Activated T-helper 1 cell treated with anti-CD3 and anti-CD28 coated beads, Interleukin-12 subunit alpha, Interleukin-12 subunit beta, Interleukin-2, Interleukin-4 antibody, amounts not matched to agents 30 ng/mL and 10 ng/mL and 1 ng/mL, durations not matched to agents 14 hours and 24 hours and 36 hours (primary cell): ENCODE results near the gene ZBTB16. TPM values are rescaled to one million over a fixed set of nuclear protein-coding genes. Genes with fewer than 3 reads are reported as not detected.

Source experiments
- DNase-seq: peaks from one replicate; pipeline ENCODE4 v3.0.0; 2021; ENCODE audit warnings: low spot score
- H3K27ac Mint-ChIP-seq: one replicate; pipeline ENCODE4 v1.8.0; 2021; ENCODE audit warnings: mild to moderate bottlenecking, mixed read lengths
- H3K27me3 Mint-ChIP-seq: one replicate; pipeline ENCODE4 v1.8.0; 2022; ENCODE audit warnings: mild to moderate bottlenecking, moderate library complexity, mixed read lengths; ENCODE audit not compliant: insufficient read depth
- H3K36me3 Mint-ChIP-seq: one replicate; pipeline ENCODE4 v1.8.0; 2021; ENCODE audit warnings: low read depth, mixed read lengths
- H3K4me1 Mint-ChIP-seq: one replicate; pipeline ENCODE4 v1.8.0; 2021; ENCODE audit warnings: low read depth, mixed read lengths
- H3K4me3 Mint-ChIP-seq: one replicate; pipeline ENCODE4 v1.8.0; 2021; ENCODE audit warnings: mild to moderate bottlenecking, moderate library complexity, mixed read lengths
- H3K9me3 Mint-ChIP-seq: one replicate; pipeline ENCODE4 v1.8.0; 2021; ENCODE audit warnings: mixed read lengths
- intact Hi-C: fragments of 100-400 bp; cut with micrococcal nuclease; formaldehyde crosslinking; loops from one replicate; pipeline ENCODE4 v1.15.1; 2024
- total RNA-seq: library from RNA; stranded (reverse); gene quantifications from 2 replicates; pipeline ENCODE4 v1.2.3, GENCODE V29; 2022

The ZBTB16 gene
- total RNA-seq, 1 donor from 2014 or later, result 3.4 TPM

DNA sequence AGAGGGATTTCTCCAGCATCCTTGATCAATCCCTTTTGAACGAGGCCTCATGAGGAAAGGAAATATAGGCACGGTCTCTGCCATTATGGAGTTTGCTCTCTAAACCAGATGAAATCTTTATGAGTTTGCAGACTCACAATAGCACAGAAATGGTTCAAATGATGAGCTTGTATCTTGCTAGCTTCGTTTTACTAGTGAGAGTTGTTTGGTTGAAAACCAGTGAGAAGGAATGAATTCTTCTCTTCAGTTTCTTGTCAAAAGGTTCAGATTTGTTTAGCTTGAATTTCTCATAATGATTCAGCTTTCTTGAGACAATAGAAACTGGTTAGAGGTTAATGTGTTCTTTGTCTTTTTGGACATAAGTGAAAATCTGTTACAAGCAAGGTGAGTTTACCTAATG lies 92.7 kb downstream of the ZBTB16 start:
- Mint-ChIP-seq H3K4me1 (peaks cover 13% of the 10 kb centered on the region), H3K4me3 (no peak overlapping the region), H3K27me3 (peaks cover 12% of the 10 kb centered on the region), H3K9me3 (no peaks in the 10 kb centered on the region), H3K27ac (peak overlapping the region; percentile 22), H3K36me3 (no peaks in the 10 kb centered on the region)
- no peak for DNase-seq
- intact Hi-C loops, result no loop called here

DNA sequence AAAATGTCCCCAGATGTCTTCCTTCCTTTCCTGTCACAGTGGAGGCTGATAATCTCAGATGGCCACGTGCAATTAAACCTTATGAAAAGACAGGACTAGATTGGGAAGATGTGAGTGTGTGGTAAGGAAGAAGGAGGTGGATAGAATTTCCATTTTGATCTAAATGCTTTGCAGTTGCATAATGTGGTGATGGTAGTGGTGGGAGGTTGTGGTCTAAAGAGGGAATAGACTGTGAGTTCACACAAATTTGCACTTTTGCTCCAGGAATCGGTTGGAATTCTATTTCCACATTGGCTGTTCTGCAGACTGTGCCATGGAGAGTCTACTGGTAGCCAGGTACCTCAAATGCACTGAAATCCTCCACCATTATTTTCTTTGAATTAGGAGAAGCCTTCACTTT lies 93.3 kb downstream of the ZBTB16 start:
- DNase-seq, result no peak
- peaks cover 17% of the 10 kb centered on the region for H3K4me1 Mint-ChIP-seq
- H3K27ac Mint-ChIP-seq, result no peak overlapping the region
- peaks cover 12% of the 10 kb centered on the region for H3K27me3 Mint-ChIP-seq
- H3K4me3 Mint-ChIP-seq, result no peak overlapping the region
- intact Hi-C loops, result no loop called here
- peaks cover under 1% of the 10 kb centered on the region for H3K36me3 Mint-ChIP-seq
- H3K9me3 Mint-ChIP-seq, result no peaks in the 10 kb centered on the region

DNA sequence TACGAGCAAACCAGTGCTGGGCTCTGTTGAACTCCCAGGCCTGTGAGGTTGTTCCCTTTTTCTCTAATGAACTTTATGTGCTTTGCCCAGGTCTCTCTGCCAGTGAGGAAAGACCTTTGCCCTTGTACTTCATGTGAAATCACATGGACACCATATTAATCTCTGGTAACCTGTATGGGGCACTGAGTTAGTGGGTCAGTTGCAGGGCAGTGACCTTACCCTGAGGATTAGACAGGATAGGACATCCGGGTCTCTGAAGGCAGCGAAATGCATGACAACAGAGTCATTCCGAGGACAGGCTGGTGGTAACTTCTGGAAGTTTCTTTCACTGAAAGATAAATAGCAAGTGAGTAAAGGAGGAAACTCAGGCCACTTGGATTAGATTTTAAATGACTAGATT lies 93.7 kb downstream of the ZBTB16 start:
- DNase-seq, result no peak

DNA sequence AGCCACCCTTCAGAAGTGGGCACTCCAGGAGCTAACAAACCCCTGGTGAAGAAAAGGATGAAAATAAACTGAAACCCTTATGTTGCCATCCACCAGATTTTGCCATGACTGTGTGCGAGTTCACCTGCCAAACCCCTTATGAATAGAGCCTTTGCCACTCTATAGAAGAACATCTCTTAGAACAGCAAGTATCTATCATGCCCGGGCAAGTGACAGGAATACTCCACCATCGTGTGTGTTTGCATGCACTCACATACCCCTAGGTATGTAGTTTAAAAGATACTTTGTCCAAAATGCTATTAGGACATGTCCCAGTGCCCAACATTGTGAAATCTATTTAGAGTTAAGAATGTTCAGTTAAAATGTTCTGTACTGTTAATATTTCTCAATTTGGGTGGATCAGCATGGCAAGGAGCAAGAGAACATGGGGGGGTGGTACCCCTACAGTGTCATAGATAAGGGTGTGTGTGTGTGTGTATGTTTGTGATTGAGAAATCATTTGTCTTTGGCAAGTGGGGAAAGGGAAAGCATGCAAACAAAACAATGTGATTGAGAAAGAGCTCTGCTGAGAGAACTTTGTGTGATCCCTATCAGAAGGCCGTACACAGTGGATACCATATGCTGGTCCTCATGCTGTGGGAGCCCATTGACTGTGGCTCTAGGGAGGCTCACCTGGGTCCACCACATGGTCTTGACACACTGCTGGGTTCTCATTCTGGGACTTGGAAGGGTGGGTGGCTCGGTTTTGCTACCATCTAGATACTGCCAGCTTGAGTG lies 94.9 kb downstream of the ZBTB16 start:
- intact Hi-C loops, result no loop called here
- no peak overlapping the region for H3K4me3 Mint-ChIP-seq

More for the DNA sequence above, 93.7 kb downstream of the ZBTB16 start:
- intact Hi-C loops, result no loop called here
- Mint-ChIP-seq H3K4me1 (peaks cover 21% of the 10 kb centered on the region), H3K4me3 (no peak overlapping the region), H3K27ac (no peak overlapping the region), H3K36me3 (peaks cover 1% of the 10 kb centered on the region), H3K27me3 (peaks cover 12% of the 10 kb centered on the region), H3K9me3 (no peaks in the 10 kb centered on the region)

DNA sequence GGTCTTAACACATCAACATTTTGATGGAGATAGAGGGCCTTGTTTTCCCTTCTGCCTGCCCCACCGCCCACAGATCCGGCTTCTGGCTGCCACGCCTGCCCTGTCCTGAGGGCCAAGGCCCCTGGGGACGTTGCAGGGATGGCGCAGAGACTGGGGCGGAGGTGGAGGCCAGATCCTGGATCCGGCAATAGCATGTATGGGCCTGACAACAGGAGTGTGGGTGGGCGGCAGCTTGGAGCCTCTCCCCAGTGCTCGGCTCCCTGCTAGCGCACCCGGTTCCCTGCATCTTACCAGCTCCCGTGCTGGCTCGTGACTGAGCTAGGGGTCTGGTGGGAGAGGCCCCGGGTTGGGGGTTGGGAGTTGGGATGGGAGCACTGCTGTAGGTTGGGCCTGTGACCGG lies 95.6 kb downstream of the ZBTB16 start:
- Mint-ChIP-seq H3K27me3 (peaks cover 7% of the 10 kb centered on the region), H3K27ac (no peak overlapping the region), H3K4me3 (no peak overlapping the region), H3K4me1 (peaks cover 31% of the 10 kb centered on the region), H3K36me3 (peaks cover 1% of the 10 kb centered on the region), H3K9me3 (no peaks in the 10 kb centered on the region)
- no peak for DNase-seq
- intact Hi-C loops, result no loop called here

More for the DNA sequence above, 94.9 kb downstream of the ZBTB16 start:
- H3K9me3 Mint-ChIP-seq, result no peaks in the 10 kb centered on the region
- no peak overlapping the region for H3K27ac Mint-ChIP-seq
- H3K27me3 Mint-ChIP-seq, result peaks cover 7% of the 10 kb centered on the region
- peaks cover 1% of the 10 kb centered on the region for H3K36me3 Mint-ChIP-seq
- DNase-seq, result no peak
- peaks cover 30% of the 10 kb centered on the region for H3K4me1 Mint-ChIP-seq

DNA sequence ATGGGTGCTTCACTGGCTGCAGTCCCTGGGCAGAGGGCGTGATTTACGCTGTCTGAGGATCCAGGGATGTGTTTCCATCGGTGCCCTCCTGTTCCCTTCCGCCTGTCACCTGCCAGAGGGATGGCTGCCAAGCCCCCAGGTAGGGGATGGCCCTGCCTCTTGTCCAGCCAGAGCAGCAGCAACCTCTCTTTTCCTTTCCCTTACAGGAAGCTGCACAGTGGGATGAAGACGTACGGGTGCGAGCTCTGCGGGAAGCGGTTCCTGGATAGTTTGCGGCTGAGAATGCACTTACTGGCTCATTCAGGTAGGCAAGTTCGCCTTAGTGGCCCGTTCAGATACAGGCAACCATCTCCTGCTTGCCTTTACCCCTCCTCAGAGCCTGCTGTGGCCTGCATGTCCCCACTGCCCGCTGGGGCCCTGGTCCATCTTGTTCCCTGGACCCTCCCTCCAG lies 96.6 kb downstream of the ZBTB16 start:
- H3K27ac Mint-ChIP-seq, result no peak overlapping the region
- no peaks in the 10 kb centered on the region for H3K9me3 Mint-ChIP-seq
- no peak for DNase-seq
- H3K27me3 Mint-ChIP-seq, result peaks cover 7% of the 10 kb centered on the region
- intact Hi-C loops, result no loop called here
- no peak overlapping the region for H3K4me3 Mint-ChIP-seq
- peaks cover 41% of the 10 kb centered on the region for H3K4me1 Mint-ChIP-seq
- peaks cover 2% of the 10 kb centered on the region for H3K36me3 Mint-ChIP-seq

DNA sequence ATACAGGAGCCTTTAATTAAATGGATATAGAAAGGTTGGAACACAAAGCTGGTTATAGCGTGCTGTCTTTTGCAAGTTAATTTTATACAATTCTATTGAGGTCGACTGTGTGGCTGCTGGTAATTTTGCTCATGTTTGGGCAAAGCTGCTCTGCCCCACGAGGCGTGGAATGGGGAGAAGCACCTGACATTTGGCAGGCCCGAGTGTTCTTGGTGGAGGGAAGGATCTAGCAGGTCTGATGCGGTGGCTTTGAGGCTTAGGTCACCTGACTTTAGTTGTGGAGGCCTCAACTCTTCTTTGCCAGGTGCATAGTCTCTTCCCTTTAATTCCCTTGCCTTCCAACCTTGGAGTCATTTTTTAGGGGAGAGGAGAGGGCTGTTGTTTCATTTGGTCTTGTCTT lies 97.3 kb downstream of the ZBTB16 start:
- H3K4me1 Mint-ChIP-seq, result peaks cover 47% of the 10 kb centered on the region
- peaks cover 7% of the 10 kb centered on the region for H3K27me3 Mint-ChIP-seq
- intact Hi-C loops, result no loop called here
- peaks cover 3% of the 10 kb centered on the region for H3K36me3 Mint-ChIP-seq
- H3K4me3 Mint-ChIP-seq, result no peak overlapping the region
- H3K27ac Mint-ChIP-seq, result no peak overlapping the region
- DNase-seq, result no peak
- no peaks in the 10 kb centered on the region for H3K9me3 Mint-ChIP-seq

DNA sequence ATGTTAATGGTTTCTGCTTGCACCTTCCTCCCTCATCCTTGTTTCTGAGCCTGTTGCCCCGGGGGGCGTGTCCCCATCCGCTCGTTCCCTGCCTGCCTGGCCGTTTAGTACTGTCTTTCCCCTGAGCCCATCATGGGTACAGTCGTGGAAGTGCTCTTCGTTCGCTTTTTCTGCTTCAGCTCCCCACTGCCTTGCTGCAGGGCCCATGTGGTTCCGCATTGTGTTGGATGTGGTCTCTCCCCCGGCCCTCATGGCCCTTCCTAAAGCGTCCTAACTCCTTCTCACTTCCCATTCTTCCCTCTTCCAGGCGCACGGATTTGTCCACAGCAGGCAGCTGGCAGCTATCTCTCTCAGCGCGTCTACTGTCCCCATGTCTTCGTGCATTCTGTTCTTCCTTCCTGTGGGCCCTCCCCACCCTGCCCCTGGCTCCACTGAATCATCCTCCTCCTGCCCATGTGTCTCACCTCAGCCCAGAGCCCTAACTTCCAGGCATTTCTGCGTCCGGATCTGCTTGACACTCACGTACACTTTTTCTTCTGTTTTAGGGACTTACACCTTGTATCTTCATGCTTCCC lies 98.1 kb downstream of the ZBTB16 start:
- H3K27me3 Mint-ChIP-seq, result peaks cover 5% of the 10 kb centered on the region
- intact Hi-C loops, result no loop called here
- no peak overlapping the region for H3K27ac Mint-ChIP-seq
- H3K36me3 Mint-ChIP-seq, result peaks cover 3% of the 10 kb centered on the region
- no peak for DNase-seq
- peaks cover 48% of the 10 kb centered on the region for H3K4me1 Mint-ChIP-seq
- H3K4me3 Mint-ChIP-seq, result no peak overlapping the region
- no peaks in the 10 kb centered on the region for H3K9me3 Mint-ChIP-seq

DNA sequence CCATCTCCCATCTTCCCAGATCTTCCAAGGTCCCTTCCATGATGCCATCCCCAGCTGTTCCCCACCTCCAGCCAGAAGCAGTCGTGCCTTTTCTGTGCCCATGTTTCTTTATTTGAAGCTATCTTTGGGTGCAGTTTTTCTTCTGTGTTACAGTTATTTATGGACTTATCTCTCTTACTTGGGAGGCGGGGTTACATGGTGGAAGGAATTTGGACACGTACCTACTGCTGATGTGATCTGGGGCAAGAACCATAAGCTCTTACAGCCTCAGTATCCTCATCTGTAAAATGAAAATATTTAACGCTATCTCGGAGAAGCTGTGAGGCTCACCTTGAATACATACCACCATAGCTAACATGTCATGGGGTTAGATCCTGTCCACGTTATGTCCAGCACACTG lies 98.9 kb downstream of the ZBTB16 start:
- H3K9me3 Mint-ChIP-seq, result no peaks in the 10 kb centered on the region
- H3K27ac Mint-ChIP-seq, result no peak overlapping the region
- H3K4me1 Mint-ChIP-seq, result peaks cover 46% of the 10 kb centered on the region
- H3K36me3 Mint-ChIP-seq, result peaks cover 3% of the 10 kb centered on the region
- DNase-seq, result no peak
- peaks cover 1% of the 10 kb centered on the region for H3K27me3 Mint-ChIP-seq
- H3K4me3 Mint-ChIP-seq, result no peak overlapping the region
- intact Hi-C loops, result no loop called here

DNA sequence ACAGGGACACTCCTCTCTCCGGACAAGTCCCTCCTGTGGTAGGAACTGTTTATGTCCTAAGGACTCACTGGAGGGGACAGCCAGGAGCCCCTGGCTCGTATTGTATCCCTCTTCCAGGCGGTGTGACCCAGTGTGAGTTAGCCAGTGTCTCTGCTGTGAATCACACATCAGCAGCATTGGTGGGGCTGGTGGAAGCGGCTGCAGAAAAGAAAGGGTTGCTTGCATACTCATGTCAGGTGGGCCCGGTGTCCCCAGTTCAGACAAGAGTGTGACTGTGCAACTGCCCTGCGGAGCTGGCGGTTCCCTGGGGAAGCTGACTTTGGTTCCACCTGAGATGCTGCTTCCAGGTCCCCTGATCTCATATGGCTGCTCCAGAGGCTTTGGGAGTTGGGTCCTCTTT lies 99.4 kb downstream of the ZBTB16 start:
- peaks cover 3% of the 10 kb centered on the region for H3K36me3 Mint-ChIP-seq
- peaks cover 1% of the 10 kb centered on the region for H3K27me3 Mint-ChIP-seq
- no peak for DNase-seq
- H3K4me1 Mint-ChIP-seq, result peaks cover 46% of the 10 kb centered on the region
- no peak overlapping the region for H3K27ac Mint-ChIP-seq
- no peak overlapping the region for H3K4me3 Mint-ChIP-seq
- intact Hi-C loops, result no loop called here
- no peaks in the 10 kb centered on the region for H3K9me3 Mint-ChIP-seq

DNA sequence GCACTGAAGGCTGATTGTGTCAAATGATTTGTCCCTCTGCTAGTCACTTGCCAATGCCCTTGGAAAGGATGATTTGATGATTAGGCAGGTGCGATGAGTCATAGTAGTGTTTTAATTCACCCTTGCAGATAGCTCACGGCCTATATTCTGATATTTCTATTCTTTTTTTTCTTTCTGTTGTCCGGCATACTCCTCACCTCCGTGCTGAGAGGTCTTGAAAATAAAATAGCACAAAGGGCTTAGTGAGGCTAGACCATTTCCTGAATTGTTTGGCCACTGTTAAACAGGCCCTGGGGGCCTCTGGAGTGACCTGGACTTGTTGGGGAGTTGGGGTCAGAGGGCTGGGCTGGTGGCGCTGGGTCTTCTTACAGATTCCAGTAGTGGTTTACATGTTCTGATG lies 99.8 kb downstream of the ZBTB16 start:
- Mint-ChIP-seq H3K9me3 (no peaks in the 10 kb centered on the region), H3K4me3 (no peak overlapping the region), H3K36me3 (peaks cover 3% of the 10 kb centered on the region), H3K4me1 (peaks cover 46% of the 10 kb centered on the region), H3K27ac (peak overlapping the region; percentile 77), H3K27me3 (peaks cover 1% of the 10 kb centered on the region)
- intact Hi-C loops, result no loop called here
- DNase-seq, result no peak

DNA sequence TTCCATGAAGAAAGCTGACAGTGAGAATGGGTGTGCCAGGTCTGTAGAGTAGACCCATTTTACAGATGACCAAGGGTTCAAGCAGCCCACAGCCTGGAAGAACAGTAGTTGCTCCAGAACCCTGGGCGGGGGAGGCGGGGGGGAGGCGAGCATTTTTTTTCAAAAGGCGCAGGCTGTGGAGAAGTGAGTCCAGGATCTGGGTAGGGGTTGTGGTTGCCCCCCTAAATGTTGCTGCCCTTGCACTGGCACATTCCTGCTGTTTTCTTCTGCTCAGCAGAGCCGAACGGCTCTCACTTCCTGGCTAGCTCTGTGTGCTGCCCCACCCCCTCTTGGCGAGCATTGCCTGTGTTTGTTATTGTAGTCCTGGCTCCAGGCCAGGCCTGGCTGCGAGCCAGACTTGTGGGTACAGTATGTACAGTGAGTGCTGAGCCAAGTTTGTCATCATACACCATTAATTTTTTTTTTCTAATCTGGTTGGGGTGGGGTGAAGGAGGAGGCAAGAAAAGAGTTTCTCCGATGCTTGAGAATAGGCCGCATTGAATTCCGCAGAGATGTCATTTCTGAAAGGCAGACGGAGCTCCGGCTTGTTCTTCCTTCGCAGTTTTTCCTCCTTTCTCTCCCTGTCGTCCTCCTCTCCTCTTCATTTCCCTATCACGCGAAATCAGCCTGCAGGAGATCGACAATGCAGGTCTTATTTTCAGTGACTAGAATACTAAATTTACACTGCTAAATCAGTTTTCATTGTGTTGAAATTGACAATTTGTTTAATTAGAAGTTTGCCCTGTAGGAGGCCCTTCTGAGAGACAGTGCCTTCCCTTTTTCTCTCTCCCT lies 100.5 kb downstream of the ZBTB16 start:
- H3K4me1 Mint-ChIP-seq, result peaks cover 46% of the 10 kb centered on the region
- DNase-seq, result peak; percentile 84
- intact Hi-C loops, result loop anchor here (1.0 kb wide), 1 partner anchor 23 kb away; no protein-coding TSS in a partner anchor
- H3K36me3 Mint-ChIP-seq, result peaks cover 3% of the 10 kb centered on the region
- no peaks in the 10 kb centered on the region for H3K9me3 Mint-ChIP-seq
- peak overlapping the region; percentile 35 for H3K4me3 Mint-ChIP-seq
- H3K27me3 Mint-ChIP-seq, result peaks cover under 1% of the 10 kb centered on the region
- H3K27ac Mint-ChIP-seq, result peak overlapping the region; percentile 77

DNA sequence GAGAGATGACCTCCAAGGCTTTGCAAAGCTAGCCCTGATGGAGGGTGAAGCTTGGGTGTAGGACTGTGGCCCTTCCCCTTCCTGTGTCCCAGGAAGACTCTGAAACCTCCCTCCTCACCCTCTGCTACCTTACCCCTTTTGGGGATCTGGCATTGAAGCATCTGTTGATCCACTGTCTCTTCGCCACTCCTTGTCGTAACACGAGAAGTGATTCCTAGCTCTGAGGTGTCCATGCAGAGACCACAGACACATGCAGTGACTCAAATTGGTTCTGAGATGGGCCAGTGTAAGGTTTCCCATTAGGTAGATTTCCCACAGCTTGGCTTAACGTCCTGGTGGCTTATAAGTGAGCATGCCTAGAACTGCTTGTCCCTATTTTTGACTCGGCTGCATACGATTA lies 101.4 kb downstream of the ZBTB16 start:
- H3K36me3 Mint-ChIP-seq, result peaks cover 3% of the 10 kb centered on the region
- H3K4me3 Mint-ChIP-seq, result no peak overlapping the region
- no peak overlapping the region for H3K27ac Mint-ChIP-seq
- no peaks in the 10 kb centered on the region for H3K27me3 Mint-ChIP-seq
- no peaks in the 10 kb centered on the region for H3K9me3 Mint-ChIP-seq
- peaks cover 48% of the 10 kb centered on the region for H3K4me1 Mint-ChIP-seq
- intact Hi-C loops, result loop anchor here (1.0 kb wide), 1 partner anchor 22 kb away; no protein-coding TSS in a partner anchor
- DNase-seq, result no peak
